ENCODE data around the gene RTN4R.

Gene RTN4R

DNA sequence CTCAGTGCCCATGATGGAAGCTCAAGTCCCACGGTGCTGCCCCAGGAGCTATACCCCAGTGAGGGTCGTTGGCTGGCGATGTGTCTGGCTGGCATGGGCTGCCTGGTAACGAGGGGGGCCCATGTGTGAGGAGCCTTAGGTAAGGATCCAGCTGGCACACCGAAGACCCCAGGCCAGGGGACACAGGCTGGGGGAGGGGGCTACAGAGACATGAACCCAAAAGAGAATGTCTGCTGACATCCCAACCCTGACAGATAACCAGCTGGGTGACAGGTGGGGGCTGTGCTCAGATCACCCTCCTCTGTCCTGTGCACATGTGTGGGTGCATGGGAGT, 39.2 kb downstream of the RTN4R start:
- no peak for DNase-seq (ENCODE audit: low spot score)

GRCh38 chr22:20228055-20228938, 39.8 kb downstream of the RTN4R start:
- DNase-seq (ENCODE audit: low spot score), result no peak

- DNase-seq (ENCODE audit: low spot score), result no peak
Observed at GRCh38 chr22:20227363-20227762, 40.8 kb downstream of the RTN4R start.

DNA sequence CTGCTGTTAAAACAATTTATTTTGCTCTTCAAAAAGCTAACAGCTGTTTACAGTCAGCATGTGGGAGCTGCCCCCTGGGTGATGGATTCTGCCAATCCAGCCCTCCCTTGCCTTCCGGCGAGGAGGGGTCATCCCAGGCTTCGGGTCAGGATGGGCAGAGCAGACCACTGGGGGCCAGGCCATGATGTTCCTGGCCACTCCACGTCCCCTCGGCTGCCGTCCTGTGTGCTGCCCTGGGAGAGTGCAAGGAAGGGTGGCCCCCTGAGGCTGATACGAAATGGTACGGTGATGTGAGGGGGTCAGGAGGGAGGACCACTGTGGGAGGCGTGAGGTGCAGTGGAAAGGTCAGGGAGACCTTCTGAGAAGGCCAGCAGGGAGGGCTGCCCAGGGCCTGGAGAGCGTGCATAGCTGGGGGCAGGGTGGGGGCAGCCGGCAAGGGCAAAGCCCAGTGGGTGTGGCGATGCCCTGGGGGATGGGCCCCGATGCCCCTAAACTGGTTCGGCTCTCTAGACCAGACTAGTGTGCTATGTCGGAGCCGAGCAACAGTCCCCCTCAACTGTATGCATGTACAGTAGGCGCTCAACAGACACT, 41.3 kb downstream of the RTN4R start:
- DNase-seq (ENCODE audit: low spot score), result no peak

DNA sequence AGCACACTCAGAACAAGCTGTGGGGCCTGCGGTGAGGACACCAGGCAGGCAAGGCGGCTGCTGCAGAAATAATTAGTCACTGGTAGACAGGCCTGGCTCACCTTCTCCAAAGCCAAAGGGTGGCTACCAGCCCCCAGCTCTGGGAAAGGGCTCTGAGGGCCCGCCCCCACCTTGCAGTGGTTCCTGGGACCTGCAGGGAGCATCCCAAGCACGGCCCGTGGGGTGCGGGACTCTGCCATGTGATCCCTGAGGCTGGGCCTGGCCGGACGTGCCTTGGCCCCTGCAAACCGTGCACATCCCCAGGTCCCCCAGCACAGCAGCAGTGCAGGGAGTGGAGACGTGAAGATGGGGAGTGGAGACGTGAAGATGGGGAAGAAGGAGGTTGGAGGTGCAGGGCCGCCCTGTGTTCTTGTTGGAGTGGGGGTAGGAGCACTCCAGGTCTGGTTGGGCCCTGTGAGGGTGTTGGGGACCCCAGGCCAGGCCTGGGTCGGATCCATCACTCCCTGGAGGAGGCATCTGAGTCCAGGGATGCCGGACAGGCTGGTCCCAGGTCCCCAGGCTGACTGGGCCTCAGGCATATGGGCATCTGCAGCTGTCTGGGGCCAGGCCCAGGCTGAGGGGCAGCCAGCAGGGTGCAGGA, 41.9 kb downstream of the RTN4R start:
- DNase-seq (ENCODE audit: low spot score), result no peak

DNA sequence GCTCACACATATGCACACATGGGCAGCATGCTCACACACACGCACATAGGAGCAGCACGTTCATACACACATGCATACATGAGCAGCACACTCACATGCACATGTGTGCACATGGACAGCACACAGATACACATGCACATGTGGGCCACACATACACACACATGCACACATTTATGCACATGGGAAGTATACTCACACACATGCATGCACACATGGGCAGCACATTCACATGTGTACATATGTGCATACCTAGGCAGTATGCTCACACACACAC, 42.5 kb downstream of the RTN4R start:
- no peak for DNase-seq (ENCODE audit: low spot score)

DNA sequence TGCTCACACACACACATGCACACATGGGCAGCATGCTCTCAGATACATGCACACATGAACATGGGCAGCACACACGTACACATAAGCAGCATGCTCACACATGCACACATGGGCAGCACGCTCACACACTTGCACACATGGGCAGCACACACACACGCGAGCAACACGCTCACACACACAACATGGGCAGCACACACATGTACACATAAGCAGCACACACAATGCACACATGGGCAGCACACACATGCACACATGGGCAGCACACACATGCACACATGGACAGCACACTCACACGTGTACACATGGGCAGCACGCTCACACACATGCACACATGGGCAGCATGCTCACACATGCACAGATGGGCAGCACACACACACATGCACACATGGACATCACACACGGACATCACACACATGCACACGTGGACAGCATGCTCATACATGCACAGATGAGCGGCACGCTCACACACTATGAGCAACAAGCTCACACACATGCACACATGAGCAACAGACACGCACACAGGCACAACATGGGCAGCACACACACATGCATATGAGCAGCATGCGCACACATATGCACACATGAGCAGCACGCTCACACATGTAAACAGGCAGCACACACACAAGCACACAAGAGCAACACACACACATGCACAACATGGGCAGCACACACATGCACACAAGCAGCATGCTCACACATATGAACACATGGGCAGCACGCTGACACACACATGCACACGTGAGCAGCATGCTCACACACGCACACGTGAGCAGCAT, 43.0 kb downstream of the RTN4R start:
- DNase-seq (ENCODE audit: low spot score), result no peak

GRCh38 chr22:20224256-20224626, 43.9 kb downstream of the RTN4R start:
- no peak for DNase-seq (ENCODE audit: low spot score)

DNA sequence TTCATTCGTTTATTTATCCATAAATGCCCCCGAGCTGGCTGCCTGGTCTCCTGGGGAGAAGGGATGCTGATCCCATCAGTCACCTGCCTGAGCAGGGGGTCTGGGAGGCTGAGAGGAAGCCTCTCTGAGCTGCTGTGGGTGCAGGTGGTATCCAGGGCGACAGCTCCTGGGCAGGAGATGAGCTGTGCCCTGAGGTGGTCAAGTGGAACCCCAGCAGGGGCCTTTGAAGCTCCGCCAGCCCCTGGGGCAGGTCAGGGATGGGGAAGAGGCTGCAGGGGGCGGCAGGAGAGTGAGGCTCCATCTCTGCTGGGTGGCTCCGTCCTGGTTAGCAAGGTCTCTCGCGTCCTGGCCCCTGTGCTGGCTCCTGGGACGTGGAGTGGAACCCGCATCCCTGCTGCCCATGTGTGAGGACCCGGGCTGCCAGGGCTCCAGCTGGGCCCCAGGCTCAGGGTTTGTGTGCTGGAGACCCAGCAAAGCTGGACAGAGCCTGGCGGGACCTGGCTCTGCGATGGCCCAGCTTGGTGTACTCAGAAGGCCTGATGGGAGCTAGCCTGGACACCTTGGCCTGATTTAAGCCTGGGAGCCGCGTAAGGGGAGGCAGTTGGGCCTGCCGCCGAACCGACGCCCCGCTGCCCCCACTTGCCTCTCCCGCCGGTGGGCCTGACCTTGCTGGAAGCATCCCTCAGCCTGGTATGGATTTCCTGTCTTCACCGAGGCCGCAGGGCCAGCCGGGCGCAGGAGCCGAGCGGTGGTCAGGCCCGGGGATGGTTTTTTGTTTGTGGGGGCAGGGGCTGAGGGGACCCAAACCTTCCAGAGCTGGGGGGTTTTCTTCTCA, 44.5 kb downstream of the RTN4R start:
- DNase-seq (ENCODE audit: low spot score), result no peak

GRCh38 chr22:20222764-20223420, 45.2 kb downstream of the RTN4R start:
- no peak for DNase-seq (ENCODE audit: low spot score)

DNA sequence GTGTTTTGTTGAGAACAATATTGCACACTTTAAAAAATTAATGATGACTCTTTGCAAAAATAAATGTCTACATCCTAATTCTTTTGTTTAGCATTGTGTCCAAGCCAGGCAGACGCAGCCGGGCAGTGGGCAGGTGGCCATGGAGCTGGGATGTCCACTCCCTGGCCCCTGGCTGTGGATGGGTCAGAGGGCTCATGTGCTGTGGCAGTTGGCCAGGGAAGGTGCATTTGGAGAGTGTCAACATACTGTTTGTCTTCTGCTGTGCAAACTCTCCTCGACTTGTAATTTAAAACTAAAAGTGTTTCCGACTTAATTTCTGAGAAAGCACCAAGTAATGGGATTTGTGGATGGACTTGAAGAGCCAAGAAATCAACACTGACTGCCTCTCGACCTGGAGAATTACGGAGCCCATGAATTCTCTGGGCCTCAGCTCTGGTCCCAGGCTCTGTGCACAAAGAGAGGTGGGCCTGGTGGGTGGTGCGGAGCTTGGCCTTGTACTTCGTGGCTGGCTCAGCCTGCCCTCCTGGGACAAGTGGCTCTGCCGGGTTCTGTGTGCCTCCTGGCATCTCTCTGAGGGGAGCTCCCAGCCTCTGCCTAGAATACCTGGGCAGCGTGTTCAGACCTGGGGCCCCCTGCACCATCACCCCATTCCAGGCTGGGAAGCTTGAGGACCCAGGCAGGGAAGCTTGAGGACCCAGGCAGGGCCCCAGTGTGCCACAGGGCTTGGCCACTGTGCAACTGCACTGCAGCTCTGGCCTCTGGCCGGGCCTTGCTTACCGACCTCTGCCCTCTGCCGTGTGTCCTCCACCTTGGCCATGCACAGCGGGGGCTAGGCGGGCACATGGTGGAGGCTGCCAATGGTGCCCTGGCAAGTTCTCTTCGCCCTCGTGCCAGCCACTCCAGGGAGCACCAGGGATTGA, 46.4 kb downstream of the RTN4R start:
- DNase-seq (ENCODE audit: low spot score), result no peak

DNA sequence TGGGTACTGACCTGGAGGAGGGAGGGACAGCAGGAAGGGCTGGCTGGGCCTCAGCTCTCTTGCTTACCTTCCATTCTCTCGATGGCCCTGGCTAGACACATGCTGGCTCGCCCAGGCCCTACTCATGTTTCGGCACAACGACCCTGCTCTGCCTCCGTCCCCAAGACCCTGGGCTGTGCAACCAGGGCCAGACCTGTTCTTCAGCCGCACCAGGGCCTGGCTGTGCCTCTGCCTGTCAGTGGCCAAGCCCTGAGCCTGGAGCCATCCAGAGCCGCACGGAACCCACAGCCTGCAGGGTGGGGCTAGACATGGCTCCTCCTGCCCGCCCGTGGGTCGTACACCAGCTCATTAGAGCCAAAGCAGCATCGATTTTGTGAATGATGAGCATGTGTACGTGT, 47.5 kb downstream of the RTN4R start:
- no peak for DNase-seq (ENCODE audit: low spot score)

DNA sequence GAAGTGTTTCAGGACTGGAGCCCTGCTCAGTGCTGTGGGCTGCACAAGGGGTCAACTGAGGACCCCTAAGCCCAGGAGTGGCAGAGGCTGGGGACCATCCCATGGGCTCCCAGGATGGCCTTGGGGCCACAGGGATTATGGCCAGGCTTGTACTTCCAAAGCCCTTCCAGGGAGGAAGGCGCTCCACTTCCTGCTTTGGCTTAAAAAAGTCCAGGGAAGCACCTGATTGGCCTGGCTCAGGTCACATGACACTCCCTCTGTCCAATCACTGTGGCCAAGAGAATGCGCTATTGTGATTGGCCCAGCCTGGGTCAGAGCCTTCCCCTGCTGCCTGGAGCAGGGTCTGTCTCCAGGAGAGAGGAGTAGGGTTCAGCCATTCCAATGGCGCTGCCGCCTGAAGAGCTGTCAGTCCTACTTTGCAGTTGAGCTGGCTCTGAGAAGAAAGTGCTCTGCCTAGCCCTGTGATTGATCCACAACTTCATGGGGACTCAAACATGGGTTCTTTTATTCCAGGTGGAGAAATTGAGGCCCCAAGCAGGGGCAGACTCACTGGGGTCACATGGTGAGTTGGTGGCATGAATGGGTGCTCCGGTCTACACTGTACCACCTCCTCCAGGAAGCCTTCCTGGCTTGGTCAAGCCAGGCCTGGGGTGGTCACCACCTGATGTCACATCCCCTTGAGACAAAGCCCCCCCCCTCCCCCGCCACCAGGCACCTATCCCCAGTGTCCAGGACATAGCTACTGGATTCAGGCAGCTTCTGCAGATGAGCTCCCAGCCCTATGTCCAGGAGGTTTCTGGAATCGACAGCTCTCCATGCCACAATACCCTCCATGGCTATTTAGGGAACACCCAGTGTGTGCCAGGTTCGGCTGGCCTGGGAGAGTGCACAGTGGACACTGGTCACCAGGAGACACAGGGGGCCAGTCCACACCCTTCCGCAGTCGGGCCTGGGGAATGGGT, 48.2 kb downstream of the RTN4R start:
- DNase-seq (ENCODE audit: low spot score), result no peak

DNA sequence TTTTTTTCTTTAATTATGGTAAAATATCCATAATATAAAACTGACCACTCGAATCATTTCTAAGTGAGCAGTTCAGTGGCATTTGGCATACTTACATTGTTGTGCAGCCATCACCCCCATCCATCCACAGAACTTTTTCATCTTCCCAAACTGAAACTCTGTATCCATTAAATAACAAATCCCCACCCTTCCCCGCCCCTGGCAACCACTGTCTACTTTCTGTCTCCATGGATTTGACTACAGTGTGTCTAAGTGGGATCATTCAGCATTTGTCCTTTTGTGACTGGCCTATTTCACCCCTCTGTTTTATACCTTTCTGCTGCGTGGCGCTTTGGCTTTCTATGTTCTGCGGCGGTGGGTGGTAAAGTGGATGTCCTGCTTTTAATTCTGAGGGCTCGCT, 49.1 kb downstream of the RTN4R start:
- DNase-seq (ENCODE audit: low spot score), result no peak

GRCh38 chr22:20218326-20218872, 49.7 kb downstream of the RTN4R start:
- no peak for DNase-seq (ENCODE audit: low spot score)

GRCh38 chr22:20217563-20217962, 50.6 kb downstream of the RTN4R start:
- no peak for DNase-seq (ENCODE audit: low spot score)

DNA sequence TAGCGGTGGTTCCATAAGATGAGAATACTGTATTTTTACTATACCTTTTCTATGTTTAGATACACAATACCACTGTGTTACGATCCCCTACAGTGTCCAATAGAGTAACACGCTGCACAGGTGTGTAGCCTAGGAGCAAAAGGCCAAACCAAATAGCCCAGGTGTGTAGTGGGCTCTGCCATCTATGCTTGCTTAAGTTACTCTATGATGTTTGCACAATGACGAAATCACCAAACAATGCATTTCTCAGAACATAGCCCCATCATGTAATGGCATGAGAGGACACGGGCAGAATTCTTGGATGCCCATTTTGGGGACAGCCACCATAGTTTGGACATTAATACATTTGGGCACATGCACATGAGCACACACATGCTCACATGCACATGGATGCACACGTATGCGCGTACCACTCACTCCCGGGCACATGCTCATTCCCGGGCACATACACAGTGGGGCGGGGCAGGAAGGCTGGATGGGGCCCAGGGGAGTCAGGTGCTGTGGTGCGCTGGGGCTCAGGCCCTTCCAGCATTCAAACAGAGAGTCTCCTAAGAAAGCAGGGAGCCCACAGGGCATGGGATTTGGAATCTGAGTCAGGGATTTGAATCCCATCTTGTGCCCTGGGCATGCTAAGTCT, 51.1 kb downstream of the RTN4R start:
- DNase-seq (ENCODE audit: low spot score), result no peak

DNA sequence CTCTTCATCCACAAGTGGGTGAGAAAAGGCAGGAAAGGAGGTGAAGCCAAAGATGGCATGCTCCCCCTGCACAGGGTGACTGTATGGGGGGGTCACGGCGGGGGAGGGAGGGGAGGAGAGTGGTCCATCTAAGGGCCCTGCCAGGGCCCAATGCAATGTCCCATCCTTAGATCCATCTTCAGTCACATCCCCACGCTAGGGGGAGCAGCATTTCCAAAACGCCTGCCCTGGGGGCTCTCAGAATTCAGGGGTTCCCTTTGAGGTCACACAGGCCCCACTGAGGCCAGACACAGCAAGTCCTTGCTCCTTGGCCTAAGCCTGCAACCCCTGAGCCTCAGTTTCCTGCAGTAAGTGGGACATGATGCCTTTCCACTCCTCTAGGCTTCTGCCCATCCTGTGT, 52.4 kb downstream of the RTN4R start:
- no peak for DNase-seq (ENCODE audit: low spot score)

Data from COLO829 (cell line).